Bronchial epithelial cell (primary cell): ENCODE data around the gene ISLR. TPM values are rescaled to one million over a fixed set of nuclear protein-coding genes. Genes with fewer than 3 reads are reported as not detected.

Experiments
- DNase-seq: peaks from one replicate; pipeline ENCODE4 v3.0.0-alpha.2; 2010; ENCODE audit warnings: low read depth
- FAIRE-seq: peaks from 2 replicates; lab custom pipeline; 2011; peaks lifted over from hg19 to GRCh38; lab: Jason Lieb, UNC
- H3K27me3 ChIP-seq: 2 replicates; pipeline ENCODE4 v1.5.1; 2011; ENCODE audit warnings: low read length; ENCODE audit not compliant: control insufficient read depth, insufficient read depth
- H3K36me3 ChIP-seq: 2 replicates; pipeline ENCODE4 v1.5.1; 2011; ENCODE audit warnings: low read length; ENCODE audit not compliant: control insufficient read depth, insufficient read depth
- H3K4me3 ChIP-seq: 2 replicates; pipeline ENCODE4 v1.5.1; 2011; ENCODE audit warnings: mild to moderate bottlenecking, low read depth, low read length, control low read depth
- CTCF ChIP-seq: IDR thresholded peaks from 2 replicates; pipeline ENCODE4 v1.5.1; 2011; ENCODE audit warnings: mild to moderate bottlenecking, moderate library complexity, low read length, control low read depth, inconsistent platforms; ENCODE audit not compliant: insufficient read depth, severe bottlenecking
- total RNA-seq: library from RNA; depleted of rRNA; stranded (reverse); fragments of >200 nt; gene quantifications from 2 replicates; pipeline ENCODE4 v1.2.1, GENCODE V29; 2014

ISLR gene
- total RNA-seq, 1 donor from 2014 or later, result 0.53 TPM

DNA sequence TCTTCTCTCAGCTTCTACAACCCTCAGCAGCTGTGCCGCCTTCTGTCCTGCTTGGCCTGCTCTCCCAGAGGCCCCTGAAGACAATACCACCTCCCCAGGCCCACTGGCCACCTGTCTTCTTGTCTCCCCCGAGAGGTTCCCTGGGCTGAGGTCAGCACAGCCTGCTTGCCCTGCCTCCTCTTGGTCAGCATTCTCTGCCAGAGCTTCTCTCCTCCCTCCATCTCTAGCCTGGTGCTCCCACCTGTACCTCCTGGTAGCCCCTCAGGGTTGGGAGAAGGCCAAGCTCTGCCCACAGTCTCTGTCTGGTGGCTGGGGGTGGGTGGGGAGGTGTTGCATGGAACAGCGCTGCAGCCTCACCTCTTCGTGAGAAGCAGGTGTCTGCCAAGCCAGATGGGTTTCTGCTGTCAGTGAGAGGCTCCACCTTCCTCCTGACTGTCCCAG is 5.6 kb upstream of the ISLR start:
- DNase-seq (no peak), FAIRE-seq (no peak)
- Histone ChIP-seq H3K27me3 (peaks cover 8% of the 10 kb centered on the region), H3K36me3 (no peaks in the 10 kb centered on the region), H3K4me3 (no peak overlapping the region)
- TF ChIP-seq CTCF, result no peak

- H3K36me3 ChIP-seq, result no peaks in the 10 kb centered on the region
- TF ChIP-seq CTCF, result no peak
- H3K4me3 ChIP-seq, result no peak overlapping the region
- FAIRE-seq (no peak), DNase-seq (no peak)
- H3K27me3 ChIP-seq, result peaks cover 5% of the 10 kb centered on the region
Measured at GRCh38 chr15:74168711-74169126, 4.8 kb upstream of the ISLR start.

DNA sequence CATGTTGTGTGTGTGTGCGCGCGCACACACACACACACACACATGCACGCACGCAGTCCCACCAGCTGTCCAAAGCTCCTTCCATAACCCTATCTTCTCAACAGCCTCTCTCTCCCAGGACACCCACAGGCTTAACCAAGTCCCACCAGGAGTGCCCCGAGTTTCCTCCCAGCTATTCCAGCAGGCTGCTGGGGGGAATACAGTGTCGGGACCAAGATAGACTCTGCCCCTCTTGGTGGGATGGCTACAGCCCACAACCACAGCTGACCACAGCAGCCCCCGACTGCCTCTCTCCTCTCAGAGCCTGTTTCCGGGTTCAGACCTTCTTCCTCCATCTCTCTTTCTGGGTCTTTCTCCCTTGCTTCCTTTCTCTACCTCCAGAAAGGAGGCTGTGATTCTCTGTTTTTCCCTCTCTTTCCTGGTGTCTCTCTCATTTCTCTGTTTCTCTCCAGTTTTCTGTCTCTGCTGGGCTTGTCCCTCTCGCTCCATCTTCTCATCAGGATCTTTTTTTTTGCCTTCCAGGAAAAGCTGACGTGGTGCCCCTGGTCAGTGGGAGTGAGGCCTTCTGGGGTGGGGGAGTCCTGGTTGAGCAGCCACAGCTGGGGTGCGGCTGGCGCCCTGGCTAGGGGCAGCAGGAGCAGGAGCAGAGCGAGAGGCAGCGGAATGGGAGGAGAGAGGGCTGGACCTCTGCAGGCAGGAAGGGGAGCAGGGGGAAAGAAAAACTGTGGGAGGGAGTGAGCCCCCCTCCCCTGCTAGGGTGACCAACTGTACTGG is 3.3 kb upstream of the ISLR start:
- no peak for TF ChIP-seq CTCF

GRCh38 chr15:74170875-74171578 is 2.5 kb upstream of the ISLR start:
- no peak for DNase-seq
- FAIRE-seq, result no peak
- peaks cover 17% of the 10 kb centered on the region for H3K27me3 ChIP-seq
- H3K36me3 ChIP-seq, result no peaks in the 10 kb centered on the region
- no peak for TF ChIP-seq CTCF
- H3K4me3 ChIP-seq, result no peak overlapping the region

More for the DNA sequence above, 3.3 kb upstream of the ISLR start:
- DNase-seq (no peak), FAIRE-seq (no peak)
- H3K4me3 ChIP-seq, result no peak overlapping the region
- H3K36me3 ChIP-seq, result no peaks in the 10 kb centered on the region
- peaks cover 17% of the 10 kb centered on the region for H3K27me3 ChIP-seq

DNA sequence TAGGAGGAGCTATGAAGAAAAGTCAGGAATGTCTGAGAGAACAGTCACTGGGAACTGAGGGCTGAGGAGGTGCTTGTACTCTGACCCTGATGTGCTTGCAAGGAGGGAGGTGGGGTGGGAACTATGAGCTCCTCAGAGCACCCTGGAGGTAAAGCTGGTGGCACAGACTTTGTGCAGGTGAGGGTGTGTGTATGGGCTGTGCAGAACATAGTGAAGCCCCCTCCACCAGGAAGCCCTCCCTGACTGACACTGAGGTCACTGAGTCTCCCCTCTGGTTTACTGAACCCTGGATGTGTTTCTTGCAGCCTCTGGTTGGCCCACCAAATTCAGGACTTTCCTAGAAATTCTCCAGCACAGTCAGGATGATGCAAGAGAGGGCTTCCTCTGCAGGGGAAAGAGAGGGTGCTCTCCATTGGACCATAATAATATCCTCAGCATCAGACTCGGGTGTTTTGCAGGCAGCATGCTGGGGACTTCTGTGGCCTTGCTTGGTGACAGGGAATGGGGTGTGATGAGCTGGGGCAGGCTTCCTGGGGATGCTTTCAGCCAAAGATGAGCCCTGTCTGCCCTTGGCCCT is 1.5 kb upstream of the ISLR start:
- H3K4me3 ChIP-seq, result no peak overlapping the region
- peaks cover 17% of the 10 kb centered on the region for H3K27me3 ChIP-seq
- FAIRE-seq (peak; percentile 68), DNase-seq (no peak)
- TF ChIP-seq CTCF, result no peak
- H3K36me3 ChIP-seq, result no peaks in the 10 kb centered on the region
